Lower lobe of right lung (tissue), 2 donors: ENCODE measurements around the gene ANXA2R. TPM values are rescaled to one million over a fixed set of nuclear protein-coding genes. Genes with fewer than 3 reads are reported as not detected.

Experiments
- ATAC-seq, 2 donors: fragments of 200-7000 bp; cut with Tn5 transposase; one replicate each; pipeline ENCODE4 v1.9.1; 2020 to 2022; ENCODE audit warnings: mild to moderate bottlenecking in 2 of 2, moderate library complexity in 2 of 2
- DNase-seq: peaks from one replicate; pipeline ENCODE4 v3.0.0-alpha.2; 2020
- H3K27ac ChIP-seq: fragments of 200-600 bp; one replicate; pipeline ENCODE4 v1.8.0; 2022
- H3K27me3 ChIP-seq: fragments of 200-600 bp; one replicate; pipeline ENCODE4 v1.8.0; 2022; ENCODE audit warnings: low read depth
- H3K36me3 ChIP-seq: fragments of 200-600 bp; one replicate; pipeline ENCODE4 v1.8.0; 2022; ENCODE audit warnings: mild to moderate bottlenecking
- H3K4me1 ChIP-seq: fragments of 200-600 bp; one replicate; pipeline ENCODE4 v1.8.0; 2022
- H3K4me3 ChIP-seq: fragments of 200-600 bp; one replicate; pipeline ENCODE4 v1.8.0; 2022; ENCODE audit warnings: mild to moderate bottlenecking
- H3K9me3 ChIP-seq: fragments of 200-600 bp; one replicate; pipeline ENCODE4 v1.8.0; 2022
- CTCF ChIP-seq: fragments of 200-600 bp; IDR thresholded peaks from one replicate; pipeline ENCODE4 v1.8.0; 2022; ENCODE audit warnings: antibody characterized with exemption, mild to moderate bottlenecking
- intact Hi-C: fragments of 100-400 bp; cut with DNase I; formaldehyde crosslinking; loops from one replicate; pipeline ENCODE4 v1.11.0; 2022
- total RNA-seq: library from RNA; stranded (reverse); fragmentation: NEBNext Ultra II Directional; extraction: Animal tissue kit (Norgen Biotek cat#: 25700); gene quantifications from one replicate; pipeline ENCODE4 v1.2.1, GENCODE V29; 2021
- donor health status: DM: no; HTN: yes; CAD: no; lungs with severe emphysema.

The ANXA2R gene
- total RNA-seq, 1 donor from 2014 or later: 4.4 TPM

DNA sequence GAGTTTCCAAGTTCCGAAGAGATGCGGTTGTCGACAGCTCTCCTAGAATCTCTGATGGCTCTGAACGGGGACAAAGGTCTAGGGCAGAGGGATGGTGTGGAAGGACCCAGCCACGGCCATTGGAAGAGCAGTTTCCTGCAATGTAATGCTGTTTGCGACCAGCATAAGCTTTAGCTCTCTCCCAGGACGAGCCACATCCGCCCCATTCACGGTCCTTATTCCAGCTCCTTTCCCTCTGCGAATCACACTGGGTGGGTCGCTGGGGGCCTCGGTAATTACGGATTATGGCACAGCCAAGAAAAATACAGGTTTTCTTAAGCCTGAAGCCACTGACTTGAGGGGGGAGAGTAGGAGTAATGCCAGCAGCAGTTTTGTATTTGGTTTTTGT is 22.7 kb downstream of the ANXA2R start:
- no peak for DNase-seq
- no peak for TF ChIP-seq CTCF
- peaks cover 45% of the 10 kb centered on the region for H3K27me3 ChIP-seq
- ATAC-seq: peak; percentile 53 to 54
- no peaks in the 10 kb centered on the region for H3K9me3 ChIP-seq
- peaks cover 6% of the 10 kb centered on the region for H3K4me1 ChIP-seq
- peak overlapping the region; percentile 52 for H3K4me3 ChIP-seq
- H3K27ac ChIP-seq: peak overlapping the region; percentile 95
- H3K36me3 ChIP-seq: no peaks in the 10 kb centered on the region
- intact Hi-C loops: no loop called here

- DNase-seq: no peak
- peaks cover 6% of the 10 kb centered on the region for H3K4me1 ChIP-seq
- intact Hi-C loops: no loop called here
- no peaks in the 10 kb centered on the region for H3K9me3 ChIP-seq
- TF ChIP-seq CTCF: no peak
- H3K27ac ChIP-seq: no peak overlapping the region
- peaks cover 45% of the 10 kb centered on the region for H3K27me3 ChIP-seq
- no peaks in the 10 kb centered on the region for H3K36me3 ChIP-seq
- no peak overlapping the region for H3K4me3 ChIP-seq
- no peak for ATAC-seq
Observed at GRCh38 chr5:43016217-43016779, 23.8 kb downstream of the ANXA2R start.

GRCh38 chr5:43014522-43014921 is 25.6 kb downstream of the ANXA2R start:
- Histone ChIP-seq H3K36me3 (no peaks in the 10 kb centered on the region), H3K4me3 (no peak overlapping the region), H3K4me1 (peaks cover 19% of the 10 kb centered on the region), H3K27me3 (peaks cover 34% of the 10 kb centered on the region), H3K9me3 (no peaks in the 10 kb centered on the region), H3K27ac (no peak overlapping the region)
- intact Hi-C loops: no loop called here
- no peak for ATAC-seq
- TF ChIP-seq CTCF: no peak
- no peak for DNase-seq

GRCh38 chr5:43010935-43011315 is 29.2 kb downstream of the ANXA2R start:
- intact Hi-C loops: no loop called here
- peaks cover 27% of the 10 kb centered on the region for H3K27me3 ChIP-seq

DNA sequence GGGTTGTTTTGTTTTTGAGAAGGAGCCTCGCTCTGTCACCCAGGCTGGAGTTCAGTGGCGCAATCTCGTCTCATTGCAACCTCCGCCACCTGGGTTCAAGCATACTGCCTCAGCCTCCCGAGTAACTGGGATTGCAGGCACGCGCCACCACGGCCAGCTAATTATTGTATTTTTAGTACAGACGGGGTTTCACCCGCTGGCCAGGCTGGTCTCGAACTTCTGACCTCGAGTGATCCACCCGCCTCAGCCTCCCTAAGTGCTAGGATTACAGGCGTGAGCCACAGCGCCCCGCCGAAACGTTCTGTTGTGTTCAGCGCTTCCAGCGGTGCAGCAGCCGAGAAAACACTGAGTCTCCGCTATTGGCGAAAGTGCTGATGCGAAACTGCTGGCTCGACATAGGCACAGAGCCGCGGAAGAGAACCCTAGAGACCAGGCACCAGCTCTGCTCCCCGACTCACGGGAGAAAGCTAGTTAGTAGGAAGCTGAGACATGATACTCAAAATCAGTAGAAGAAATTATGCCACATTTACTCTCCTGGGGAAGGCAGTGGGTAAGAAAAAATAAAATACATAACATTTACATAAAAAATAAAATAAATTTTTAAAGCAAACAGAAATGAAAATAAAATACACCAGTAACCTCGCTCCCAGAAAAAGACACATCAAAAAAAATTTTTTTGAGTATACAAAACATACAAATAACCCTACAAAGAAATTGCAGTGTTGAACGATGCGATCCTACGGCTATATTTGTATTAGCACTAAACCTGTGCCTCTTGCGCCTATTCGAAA is 31.6 kb downstream of the ANXA2R start:
- Histone ChIP-seq H3K4me3 (peak overlapping the region; percentile 60), H3K27ac (peak overlapping the region; percentile 89), H3K4me1 (peaks cover 19% of the 10 kb centered on the region), H3K27me3 (peaks cover 34% of the 10 kb centered on the region), H3K36me3 (no peaks in the 10 kb centered on the region), H3K9me3 (no peaks in the 10 kb centered on the region)
- intact Hi-C loops: no loop called here
- ATAC-seq (peak; percentile 93), DNase-seq (peak; percentile 89)
- peak; percentile 22 for TF ChIP-seq CTCF

More at GRCh38 chr5:43010935-43011315, 29.2 kb downstream of the ANXA2R start:
- peak overlapping the region; percentile 59 for H3K27ac ChIP-seq
- H3K9me3 ChIP-seq: no peaks in the 10 kb centered on the region
- TF ChIP-seq CTCF: no peak
- no peak overlapping the region for H3K4me3 ChIP-seq
- ATAC-seq: no peak
- peaks cover 19% of the 10 kb centered on the region for H3K4me1 ChIP-seq
- H3K36me3 ChIP-seq: no peaks in the 10 kb centered on the region
- DNase-seq: no peak
